ENCODE results near the gene DUSP10.

Gene DUSP10

DNA sequence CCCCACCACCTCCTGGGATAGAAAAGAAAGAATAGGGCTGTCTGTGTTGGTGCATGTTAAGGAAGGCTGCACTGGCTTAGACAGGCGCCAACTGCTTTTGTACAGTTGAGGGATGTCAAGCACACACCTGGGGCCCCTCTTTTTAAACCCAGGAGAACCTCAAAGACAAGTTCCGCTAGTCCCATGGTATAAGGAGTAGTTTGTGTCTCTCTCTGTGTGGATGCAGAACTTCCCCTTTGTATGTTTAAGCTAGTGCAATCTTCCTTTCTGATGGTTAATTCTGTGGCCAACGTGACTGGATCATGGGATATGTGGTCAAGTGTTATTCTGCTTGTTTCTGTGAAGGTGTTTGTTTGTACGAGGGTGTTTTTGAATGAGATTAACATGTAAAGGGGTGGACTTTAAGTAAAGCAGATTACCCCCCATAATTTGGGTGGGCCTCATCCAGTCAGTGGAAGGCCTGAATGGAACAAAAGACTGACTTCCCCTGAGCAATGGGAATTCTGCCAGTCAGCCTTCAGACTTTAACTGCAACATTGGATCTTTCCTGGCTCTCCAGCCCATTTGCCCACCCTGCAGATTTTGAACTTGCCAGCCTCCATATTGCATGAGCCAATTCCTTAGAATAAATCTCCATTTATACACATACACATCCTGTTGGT lies 9.5 kb upstream of the DUSP10 start:
- no peaks in the 10 kb centered on the region for H3K36me3 ChIP-seq (ENCODE audit: insufficient read depth)
- H3K9ac ChIP-seq = no peak overlapping the region
- H3K27ac ChIP-seq = no peak overlapping the region
- no peaks in the 10 kb centered on the region for H3K27me3 ChIP-seq (ENCODE audit: insufficient read depth, low read depth)
- peaks cover 7% of the 10 kb centered on the region for H3K4me1 ChIP-seq (ENCODE audit: low read depth, poor library complexity, severe bottlenecking)
- no peak overlapping the region for H3K4me2 ChIP-seq
- no peak overlapping the region for H2AFZ ChIP-seq (ENCODE audit: low read depth)
- H3K4me3 ChIP-seq (IDR thresholded peaks at IDR 0.05; ENCODE audit: insufficient read depth, low read depth, low read length) = no peak overlapping the region
- no peaks in the 10 kb centered on the region for H4K20me1 ChIP-seq (ENCODE audit: insufficient read depth)
- no peak for TF ChIP-seq CTCF (conservative IDR thresholded peaks at IDR 0.05; ENCODE audit: low read depth, low read length)
- H3K79me2 ChIP-seq (ENCODE audit: insufficient read depth, low read depth) = no peaks in the 10 kb centered on the region

GRCh38 chr1:221748981-221749380 lies 7.1 kb upstream of the DUSP10 start:
- no peak overlapping the region for H3K4me2 ChIP-seq
- H3K36me3 ChIP-seq (ENCODE audit: insufficient read depth) = no peaks in the 10 kb centered on the region
- no peak for TF ChIP-seq CTCF (conservative IDR thresholded peaks at IDR 0.05; ENCODE audit: low read depth, low read length)
- H2AFZ ChIP-seq (ENCODE audit: low read depth) = no peak overlapping the region
- no peaks in the 10 kb centered on the region for H3K79me2 ChIP-seq (ENCODE audit: insufficient read depth, low read depth)
- no peaks in the 10 kb centered on the region for H3K27me3 ChIP-seq (ENCODE audit: insufficient read depth, low read depth)
- H3K9ac ChIP-seq = no peak overlapping the region
- no peaks in the 10 kb centered on the region for H4K20me1 ChIP-seq (ENCODE audit: insufficient read depth)
- peaks cover 7% of the 10 kb centered on the region for H3K4me1 ChIP-seq (ENCODE audit: low read depth, poor library complexity, severe bottlenecking)
- no peak overlapping the region for H3K27ac ChIP-seq
- no peak overlapping the region for H3K4me3 ChIP-seq (IDR thresholded peaks at IDR 0.05; ENCODE audit: insufficient read depth, low read depth, low read length)

DNA sequence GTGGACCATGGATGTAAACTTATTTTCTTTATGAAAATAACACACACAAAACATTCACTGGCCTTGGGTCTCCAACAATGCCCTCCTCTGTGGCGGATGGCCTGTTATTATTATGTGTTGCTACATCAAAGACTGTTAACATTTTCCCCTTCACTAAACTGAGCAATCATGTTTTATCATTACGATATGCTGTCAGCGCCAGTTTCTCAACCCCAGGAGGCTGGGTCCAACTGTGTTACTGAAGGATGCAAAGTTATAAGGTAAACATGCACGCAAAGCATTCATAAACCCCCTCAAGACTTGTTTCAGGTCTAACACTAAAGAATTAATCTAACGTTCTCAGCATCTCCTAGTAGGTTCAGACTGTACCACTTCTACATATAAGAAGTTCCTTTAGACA lies 6.0 kb upstream of the DUSP10 start:
- Histone ChIP-seq H3K9ac (no peak overlapping the region), H3K4me2 (no peak overlapping the region), H3K4me3 (IDR thresholded peaks at IDR 0.05; ENCODE audit: insufficient read depth, low read depth, low read length) (no peak overlapping the region), H4K20me1 (ENCODE audit: insufficient read depth) (no peaks in the 10 kb centered on the region), H3K36me3 (ENCODE audit: insufficient read depth) (no peaks in the 10 kb centered on the region), H2AFZ (ENCODE audit: low read depth) (no peak overlapping the region), H3K27me3 (ENCODE audit: insufficient read depth, low read depth) (no peaks in the 10 kb centered on the region), H3K27ac (no peak overlapping the region), H3K79me2 (ENCODE audit: insufficient read depth, low read depth) (no peaks in the 10 kb centered on the region), H3K4me1 (ENCODE audit: low read depth, poor library complexity, severe bottlenecking) (peaks cover 7% of the 10 kb centered on the region)
- no peak for TF ChIP-seq CTCF (conservative IDR thresholded peaks at IDR 0.05; ENCODE audit: low read depth, low read length)

- H2AFZ ChIP-seq (ENCODE audit: low read depth) = peak overlapping the region; percentile 85
- peaks cover 17% of the 10 kb centered on the region for H3K4me1 ChIP-seq (ENCODE audit: low read depth, poor library complexity, severe bottlenecking)
- peak overlapping the region; percentile 88 for H3K4me2 ChIP-seq
- no peak for TF ChIP-seq CTCF (conservative IDR thresholded peaks at IDR 0.05; ENCODE audit: low read depth, low read length)
- no peaks in the 10 kb centered on the region for H4K20me1 ChIP-seq (ENCODE audit: insufficient read depth)
- H3K9ac ChIP-seq = peak overlapping the region; percentile 85
- H3K27me3 ChIP-seq (ENCODE audit: insufficient read depth, low read depth) = no peaks in the 10 kb centered on the region
- H3K79me2 ChIP-seq (ENCODE audit: insufficient read depth, low read depth) = peaks cover 8% of the 10 kb centered on the region; the same call in 1 of the 2 replicates
- peak overlapping the region; percentile 92 for H3K27ac ChIP-seq
- no peaks in the 10 kb centered on the region for H3K36me3 ChIP-seq (ENCODE audit: insufficient read depth)
- H3K4me3 ChIP-seq (IDR thresholded peaks at IDR 0.05; ENCODE audit: insufficient read depth, low read depth, low read length) = peak overlapping the region; percentile 86
Measured at GRCh38 chr1:221743416-221744208, 1.7 kb upstream of the DUSP10 start.
